Stimulated activated CD8-positive, alpha-beta memory T cell treated with anti-CD3 and anti-CD28 coated beads, Interleukin-2, amount 100 ng/mL, for 48 hours (primary cell): ENCODE measurements around the gene ASAP2.

ENCODE experiments used
- DNase-seq, 2 donors: peaks; one replicate each; pipeline ENCODE4 v3.0.0-alpha.2; 2020; ENCODE audit warnings: low read depth in 2 of 2

Gene ASAP2

DNA sequence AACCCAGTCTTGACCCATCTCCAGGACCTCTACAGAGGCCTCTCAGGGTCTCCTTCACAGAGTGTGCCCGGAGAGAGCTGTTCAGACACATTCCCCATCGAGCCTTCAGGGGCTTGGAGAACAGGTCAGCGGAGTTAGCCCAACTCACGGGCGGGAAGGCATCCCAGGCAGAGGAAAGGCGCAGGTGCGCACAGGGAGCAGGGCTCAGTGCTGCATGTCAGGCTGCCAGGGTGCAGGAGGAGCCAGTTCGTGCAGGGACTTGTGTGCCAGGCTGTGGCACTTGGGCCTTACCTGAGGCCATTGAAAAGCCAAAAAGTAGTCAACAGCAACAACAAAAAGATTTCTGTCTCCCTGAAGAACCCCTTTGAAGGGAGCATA is 112.7 kb downstream of the ASAP2 start:
- DNase-seq, result no peak

- DNase-seq, result no peak
Observed at GRCh38 chr2:9322576-9322975, 116.0 kb downstream of the ASAP2 start.

- no peak for DNase-seq
Observed at GRCh38 chr2:9325428-9325827, 118.8 kb downstream of the ASAP2 start.

DNA sequence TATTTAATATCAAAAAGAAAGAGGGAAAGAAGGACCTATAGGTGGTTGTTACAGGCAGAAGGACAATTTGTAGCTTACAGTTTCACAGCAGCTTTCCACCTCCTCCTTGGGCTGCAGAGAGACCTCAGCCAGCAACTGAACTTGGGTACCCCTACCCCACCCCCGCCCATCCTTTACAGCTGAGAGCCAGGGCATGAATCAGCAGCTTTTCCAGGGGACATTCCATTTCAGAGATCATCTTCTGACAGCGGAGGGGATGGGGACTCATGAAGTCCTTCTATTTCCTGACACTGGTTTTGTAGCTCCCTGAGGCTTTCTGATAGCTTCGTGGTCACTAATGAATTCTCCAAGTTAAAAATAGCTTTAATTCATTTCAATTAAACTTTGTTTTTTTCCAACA is 120.4 kb downstream of the ASAP2 start:
- no peak for DNase-seq

GRCh38 chr2:9327873-9328352 is 121.3 kb downstream of the ASAP2 start:
- no peak for DNase-seq

DNA sequence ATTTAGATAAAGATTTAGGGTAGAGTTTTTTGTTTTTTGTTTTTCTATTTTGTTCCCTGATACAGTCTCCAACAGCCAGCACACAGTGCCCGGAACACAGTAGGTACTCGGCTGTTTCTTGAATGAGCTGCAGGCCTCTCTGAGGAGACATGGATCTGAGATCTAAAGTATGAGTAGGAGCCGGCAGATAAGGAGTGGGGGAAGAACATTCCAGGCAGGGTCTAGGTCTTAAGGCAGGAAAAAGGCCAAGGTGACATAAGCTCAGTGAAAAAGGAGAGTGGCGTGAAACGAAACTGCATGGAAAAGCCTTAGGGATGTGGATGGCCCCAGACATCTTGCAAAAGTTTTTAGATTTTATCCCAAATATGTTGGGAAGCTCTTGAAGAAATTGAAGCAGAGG is 122.3 kb downstream of the ASAP2 start:
- DNase-seq, result no peak

DNA sequence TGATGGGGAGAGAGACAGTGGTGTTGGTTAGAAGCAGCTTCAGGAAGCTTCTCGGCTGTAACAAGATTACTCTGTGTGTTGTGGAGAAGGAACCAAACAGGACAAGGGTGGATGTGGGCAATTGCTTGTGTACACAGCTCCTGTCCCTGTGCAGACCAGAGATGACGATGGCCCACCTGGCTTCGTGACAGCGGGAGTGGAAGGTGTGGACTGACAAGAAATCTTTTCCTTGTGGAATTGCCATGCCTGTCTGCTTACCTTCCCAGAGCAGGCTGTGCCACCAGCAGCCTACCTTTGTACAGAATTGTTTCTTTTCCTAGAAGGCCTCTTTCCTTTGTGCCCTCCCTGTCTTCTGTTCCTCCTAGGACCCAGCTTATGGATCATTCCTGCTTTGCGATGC is 122.9 kb downstream of the ASAP2 start:
- no peak for DNase-seq

- no peak for DNase-seq
Observed at GRCh38 chr2:9330612-9331270, 124.1 kb downstream of the ASAP2 start.

- DNase-seq, result no peak
Observed at GRCh38 chr2:9331704-9332103, 125.1 kb downstream of the ASAP2 start.

DNA sequence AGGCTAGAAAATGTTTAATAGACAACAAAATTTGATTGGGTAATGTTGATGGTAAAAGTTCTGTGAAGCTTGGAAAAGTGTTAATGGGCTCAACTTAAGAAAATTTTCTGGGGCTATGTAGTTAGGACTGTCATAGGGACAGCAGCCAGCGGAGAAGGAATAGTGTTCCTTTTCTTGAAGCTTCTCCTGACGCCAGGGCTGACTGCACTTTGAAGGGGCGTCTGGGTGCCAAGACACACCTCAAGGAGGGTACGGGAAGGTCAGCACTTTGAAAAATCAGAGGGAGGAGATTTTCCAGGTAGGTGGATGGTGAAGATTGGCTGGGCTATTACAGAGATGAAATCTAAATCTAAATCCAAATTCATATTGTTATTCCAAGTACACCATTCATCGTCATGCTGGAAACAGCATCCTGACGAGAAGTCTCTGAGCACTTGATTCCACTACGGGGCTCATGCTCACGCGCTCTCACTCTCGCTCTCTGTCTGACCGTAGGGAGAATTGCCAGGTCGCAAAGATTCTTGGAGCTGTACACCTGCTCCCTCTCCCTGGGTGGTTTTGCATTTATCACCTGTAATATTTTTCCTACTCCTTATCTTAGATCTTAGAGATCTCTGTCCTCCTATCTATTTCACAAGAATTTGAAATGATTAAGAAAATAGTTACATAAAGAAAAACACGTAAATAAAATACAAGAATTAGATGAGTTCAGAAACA is 125.7 kb downstream of the ASAP2 start:
- no peak for DNase-seq

GRCh38 chr2:9332853-9333245 is 126.2 kb downstream of the ASAP2 start:
- DNase-seq, result no peak

GRCh38 chr2:9333591-9334171 is 127.1 kb downstream of the ASAP2 start:
- DNase-seq, result no peak

DNA sequence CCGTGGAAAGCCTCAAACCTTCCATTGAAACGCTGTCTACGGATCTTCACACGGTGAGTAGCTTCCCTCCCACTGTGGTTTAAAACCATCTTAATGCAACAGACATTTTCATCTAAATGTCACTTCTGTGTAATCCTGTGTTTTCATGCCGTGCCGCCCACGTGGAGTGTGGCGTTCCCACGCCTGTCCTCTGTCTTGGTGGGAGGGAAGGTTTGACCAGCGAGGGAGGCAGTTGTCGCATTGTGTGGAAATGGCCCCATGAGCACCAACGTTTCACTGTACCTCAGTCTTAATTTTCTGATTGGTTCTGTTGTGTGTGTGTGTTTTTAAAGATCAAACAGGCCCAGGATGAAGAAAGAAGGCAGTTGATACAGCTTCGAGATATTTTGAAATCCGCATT is 128.1 kb downstream of the ASAP2 start:
- no peak for DNase-seq

- no peak for DNase-seq
Observed at GRCh38 chr2:9335322-9335832, 128.8 kb downstream of the ASAP2 start.

DNA sequence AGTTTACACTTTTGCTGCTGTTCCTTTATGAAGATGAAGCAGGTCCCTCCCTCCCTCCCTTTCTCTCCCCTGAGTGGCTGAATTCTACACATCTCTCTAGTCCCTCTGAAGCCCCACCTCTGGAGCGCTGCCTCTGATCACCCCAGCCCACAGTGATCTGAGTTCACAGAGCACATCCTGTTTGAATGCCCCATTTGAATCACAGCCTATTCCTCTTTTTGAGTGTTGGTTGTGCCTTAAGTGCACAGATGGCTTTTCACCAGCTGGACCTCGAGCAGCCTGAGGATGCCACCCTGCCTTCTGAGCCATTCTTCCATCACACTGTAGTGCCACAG is 129.6 kb downstream of the ASAP2 start:
- DNase-seq, result no peak

GRCh38 chr2:9336576-9337314 is 130.1 kb downstream of the ASAP2 start:
- DNase-seq, result no peak

DNA sequence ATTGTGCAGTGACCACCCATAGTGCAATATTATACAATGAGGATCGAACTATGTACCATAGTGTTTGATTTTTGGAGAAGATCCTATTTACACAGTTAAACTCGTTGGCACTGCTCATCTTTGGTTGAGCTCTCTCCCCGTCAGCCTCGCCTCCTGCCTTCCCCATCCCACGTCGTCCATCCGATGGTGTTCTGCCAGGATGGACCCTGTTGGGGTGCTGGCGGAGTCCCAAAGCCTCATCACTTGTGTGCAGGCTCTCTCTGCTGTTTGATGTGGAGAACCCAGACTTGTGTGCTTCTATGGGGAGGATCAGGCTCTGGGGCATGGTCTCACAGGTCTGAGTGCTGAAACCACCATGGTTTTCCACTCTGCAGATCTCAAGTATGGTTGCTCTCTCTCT is 131.3 kb downstream of the ASAP2 start:
- DNase-seq, result no peak

DNA sequence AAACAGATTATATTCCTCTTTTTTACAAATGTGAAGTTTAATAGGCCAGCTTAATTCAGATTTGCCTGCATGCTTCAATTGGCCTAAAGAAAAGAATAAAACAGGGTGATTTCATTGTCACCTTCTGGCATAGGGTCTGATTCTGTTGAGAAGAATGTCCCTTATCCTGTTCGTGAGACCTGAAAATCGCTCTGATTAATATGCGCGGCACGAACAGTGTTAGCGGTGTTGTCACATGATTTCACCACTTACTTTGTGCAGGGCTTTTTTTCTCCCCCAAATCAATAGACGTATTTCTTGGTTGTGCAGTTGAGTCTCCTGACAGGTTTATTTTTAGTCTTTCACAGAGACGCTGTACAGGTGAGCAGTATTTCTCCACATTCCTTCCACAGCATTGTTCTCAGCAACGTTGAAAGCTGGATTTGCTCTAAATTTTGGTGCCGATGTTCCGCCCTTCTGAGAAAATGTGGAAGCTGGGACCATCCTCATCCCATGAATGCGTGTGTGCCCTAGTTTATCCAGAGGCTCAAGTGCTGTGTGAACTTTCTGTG is 134.8 kb downstream of the ASAP2 start:
- no peak for DNase-seq

GRCh38 chr2:9342659-9343058 is 136.0 kb downstream of the ASAP2 start:
- DNase-seq, result no peak

GRCh38 chr2:9343524-9343923 is 136.9 kb downstream of the ASAP2 start:
- DNase-seq, result no peak

DNA sequence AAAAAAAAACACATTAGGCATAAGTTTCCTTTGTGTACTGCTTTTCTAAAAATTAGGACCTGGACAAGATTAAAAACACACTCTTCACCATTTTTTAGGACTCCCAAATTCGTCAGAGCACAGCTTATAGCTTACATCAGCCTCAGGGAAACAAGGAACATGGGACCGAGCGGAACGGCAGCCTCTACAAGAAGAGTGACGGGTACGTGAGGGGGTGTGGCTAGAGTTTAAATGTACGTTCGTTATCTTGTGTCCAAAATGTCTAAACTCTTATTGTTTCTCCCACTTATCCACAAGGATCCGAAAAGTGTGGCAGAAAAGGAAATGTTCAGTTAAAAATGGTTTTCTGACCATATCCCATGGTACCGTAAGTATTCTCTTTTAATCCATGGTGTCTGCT is 137.8 kb downstream of the ASAP2 start:
- no peak for DNase-seq

- DNase-seq, result no peak
Observed at GRCh38 chr2:9345343-9345742, 138.7 kb downstream of the ASAP2 start.
